DMS53 treated with DMSO at 0.1 percent for 48 hours (cell line): Measurements from ENCODE around the gene CHKB.

ENCODE experiments used
- DNase-seq: peaks from one replicate; lab custom pipeline; 2025; ENCODE audit not compliant: unreplicated experiment; lab: John Stamatoyannopoulos, UW

Gene CHKB

DNA sequence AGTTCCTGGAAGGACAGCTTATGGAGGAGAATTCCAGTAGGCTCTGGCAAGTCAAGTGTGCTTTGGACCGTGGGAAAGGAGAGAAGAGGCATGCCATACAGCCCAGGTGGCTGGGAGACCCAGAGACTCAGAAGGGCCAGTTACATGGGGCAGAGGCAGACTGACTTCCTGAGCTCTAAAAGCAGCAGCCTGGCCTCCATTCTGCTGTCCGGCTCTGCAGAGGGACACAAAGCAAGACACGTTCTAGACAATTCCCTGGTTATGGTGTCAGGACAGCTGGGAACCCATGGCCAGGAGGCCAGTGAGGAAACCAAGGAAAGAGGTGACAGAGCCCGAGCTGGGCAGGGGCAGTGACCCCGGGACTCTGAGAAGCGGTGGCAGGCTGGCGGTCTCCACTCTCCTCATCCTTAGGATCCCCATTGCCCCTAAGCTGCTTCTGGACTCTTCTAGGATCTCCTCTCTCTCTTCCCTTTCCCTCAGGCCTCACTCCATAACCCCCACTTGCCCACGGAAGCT, 7.2 kb downstream of the CHKB start:
- no peak for DNase-seq

DNA sequence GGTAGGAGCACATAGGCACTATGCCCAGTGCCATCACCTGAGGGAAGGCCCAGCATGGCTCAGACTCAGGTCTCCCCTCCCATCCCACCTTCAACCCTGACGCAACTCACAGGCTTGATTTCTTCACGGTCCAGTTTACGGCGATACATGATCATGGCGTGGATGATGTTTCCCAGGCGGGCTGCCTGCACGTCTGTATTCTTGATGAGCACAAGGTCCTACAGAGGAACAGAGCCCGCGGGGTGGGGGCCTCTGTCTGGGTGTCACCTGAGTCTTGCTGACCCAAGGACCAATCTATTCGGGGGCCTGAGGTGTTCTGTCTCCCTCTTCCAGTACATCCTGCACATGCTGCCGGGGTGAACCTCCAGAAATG, 8.3 kb downstream of the CHKB start:
- DNase-seq: no peak

DNA sequence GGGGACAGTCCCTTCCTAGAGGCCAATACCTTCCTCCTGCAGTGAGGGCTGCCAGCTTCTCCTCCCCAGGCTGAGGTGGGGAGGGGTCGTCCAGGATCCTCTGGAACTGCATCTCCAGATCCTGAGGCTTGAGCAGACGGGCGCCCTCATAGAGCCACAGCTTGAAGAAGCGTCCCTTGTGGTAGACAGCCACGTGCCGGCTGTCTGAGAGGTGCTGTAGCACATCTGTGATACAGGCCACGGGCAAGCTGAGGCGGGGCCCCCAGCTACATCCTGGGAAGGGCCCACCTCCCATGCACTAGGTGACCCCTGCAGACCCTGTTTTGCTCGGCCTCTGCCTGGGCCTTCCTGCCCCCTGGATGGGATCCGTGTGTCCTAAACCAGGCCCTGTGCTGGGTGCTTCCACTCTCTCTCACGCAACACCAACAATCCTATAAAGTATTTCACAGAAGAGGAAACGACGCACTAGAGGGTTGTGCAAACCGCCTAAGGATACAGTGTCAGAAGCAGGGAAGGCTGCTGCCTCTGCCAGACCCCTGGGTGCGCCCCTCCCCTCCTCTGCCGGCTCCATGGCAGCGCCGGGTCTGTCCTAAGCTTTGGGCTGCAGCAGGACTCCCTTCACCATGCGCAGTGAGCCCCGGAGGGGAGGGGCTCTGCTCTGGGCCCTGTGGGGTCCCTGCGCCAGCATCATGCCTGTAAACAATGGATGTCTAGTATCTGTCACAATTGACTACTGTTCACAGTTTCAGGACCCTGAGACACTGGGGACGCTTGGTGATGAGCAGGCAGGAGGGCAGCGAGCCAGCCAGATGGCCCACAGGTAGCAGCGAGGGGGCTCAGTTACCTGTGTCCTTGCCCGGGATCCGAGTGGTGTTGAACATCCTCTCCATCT, 8.9 kb downstream of the CHKB start:
- DNase-seq: no peak

DNA sequence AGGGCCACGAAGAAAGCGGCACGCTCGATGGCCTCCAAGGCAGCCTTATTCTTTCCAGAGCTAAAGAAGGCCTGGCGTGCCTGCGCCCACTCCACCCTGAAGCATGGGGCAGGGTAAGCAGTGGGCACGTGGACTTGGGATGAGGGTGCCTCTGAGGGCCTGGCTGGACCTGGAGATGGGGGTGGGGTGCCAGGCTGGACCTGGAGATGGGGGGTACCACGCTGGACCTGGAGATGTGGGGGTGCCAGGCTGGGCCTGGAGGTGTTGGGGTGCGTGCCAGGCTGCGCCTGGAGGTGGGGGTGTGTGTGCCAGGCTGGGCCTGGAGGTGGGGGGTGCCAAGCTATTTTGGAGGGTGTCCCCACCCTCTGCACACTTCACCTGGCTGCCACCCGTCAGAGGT, 9.7 kb downstream of the CHKB start:
- no peak for DNase-seq

DNA sequence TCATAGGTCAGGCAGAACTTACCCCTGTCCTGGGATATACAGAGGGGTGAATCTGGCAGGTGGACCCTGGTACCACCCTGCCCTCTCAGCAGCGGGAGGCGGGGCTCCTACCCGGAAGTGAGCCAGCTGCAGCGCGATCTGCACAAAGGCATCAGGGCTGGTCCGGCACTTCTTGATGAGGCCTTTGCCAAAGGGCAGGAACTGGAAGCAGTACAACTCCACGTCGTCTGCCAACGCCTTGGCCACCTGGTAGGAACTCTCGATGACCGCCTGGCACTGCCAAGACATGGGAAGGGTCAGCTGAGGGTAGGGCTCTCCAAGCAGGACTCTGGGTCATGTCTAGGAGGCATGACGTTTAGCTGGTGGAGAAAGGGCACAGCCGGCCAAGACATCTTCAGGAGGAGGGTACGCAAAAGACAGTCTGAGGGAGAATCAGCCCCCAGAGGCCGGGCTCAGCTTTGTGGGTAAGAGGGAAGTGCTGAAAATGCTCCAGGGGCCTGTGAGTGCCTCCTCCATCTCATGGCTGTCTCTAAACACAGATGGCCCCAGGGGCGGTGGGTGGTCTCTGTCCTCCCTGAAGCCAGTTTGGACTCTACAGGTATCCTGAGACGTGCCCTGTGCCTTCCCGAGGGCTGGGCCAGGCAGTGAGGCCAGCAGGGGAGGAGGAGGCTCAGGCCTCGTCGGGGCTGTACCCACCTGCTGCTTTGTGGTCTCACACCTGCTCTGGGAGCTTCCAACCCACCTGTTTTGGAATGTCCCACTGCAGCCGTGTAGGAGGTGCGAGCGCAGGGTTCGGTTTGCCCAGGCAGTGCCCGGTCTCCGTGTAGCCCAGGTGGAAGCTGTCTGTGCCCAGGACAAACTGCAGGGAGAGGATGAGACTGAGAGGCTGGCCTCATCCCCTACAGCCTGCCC, 11.1 kb downstream of the CHKB start:
- no peak for DNase-seq

DNA sequence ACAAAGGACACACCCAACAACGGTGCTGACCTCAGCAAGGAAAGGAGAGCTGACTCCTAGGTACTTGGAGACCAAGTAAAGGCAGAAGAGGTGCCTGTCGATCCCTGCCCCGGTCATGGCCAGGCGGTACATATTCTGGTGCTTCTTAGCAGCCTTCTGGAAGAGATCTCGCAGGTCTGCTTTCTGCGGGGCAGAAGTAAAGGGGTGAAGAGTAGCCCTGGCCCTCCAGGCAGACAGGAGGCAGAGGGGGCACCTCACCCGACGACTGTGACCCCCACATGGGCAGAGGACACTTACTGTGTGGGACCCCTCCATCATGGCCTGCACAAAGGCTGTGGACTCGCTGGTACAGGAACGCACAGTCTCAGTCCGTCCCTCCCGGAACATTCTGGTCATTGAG, 11.8 kb downstream of the CHKB start:
- DNase-seq: no peak

DNA sequence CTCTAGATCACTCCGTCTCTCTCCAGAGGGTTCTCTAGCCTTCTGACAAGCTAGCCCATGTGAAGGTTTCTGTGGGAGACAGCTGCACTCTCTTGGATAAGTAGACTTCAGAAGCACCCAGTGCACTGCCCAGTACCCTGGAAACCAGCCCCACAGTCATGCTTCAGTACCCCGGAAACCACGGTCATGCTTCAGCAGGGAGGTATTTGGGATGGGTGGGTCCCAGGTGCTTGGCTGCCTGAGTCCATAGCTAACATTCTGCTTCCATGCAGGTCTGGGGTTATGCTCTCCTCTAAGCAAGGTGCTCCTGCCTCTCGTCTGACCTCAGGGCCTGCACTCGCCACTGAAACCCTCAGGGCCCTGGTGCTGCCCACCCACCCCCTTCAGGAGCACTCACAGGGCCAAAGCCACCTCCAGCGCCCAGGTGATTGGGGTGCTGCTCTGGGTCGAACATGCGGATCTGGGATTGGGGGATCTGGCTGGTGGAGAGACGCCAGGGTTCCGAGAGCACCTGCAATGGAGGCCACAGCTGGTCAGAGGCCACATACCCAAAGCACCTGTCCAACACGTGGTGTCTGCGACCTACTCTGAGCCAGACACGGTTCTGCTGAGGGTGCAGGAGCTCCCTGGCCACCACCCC, 12.6 kb downstream of the CHKB start:
- no peak for DNase-seq

DNA sequence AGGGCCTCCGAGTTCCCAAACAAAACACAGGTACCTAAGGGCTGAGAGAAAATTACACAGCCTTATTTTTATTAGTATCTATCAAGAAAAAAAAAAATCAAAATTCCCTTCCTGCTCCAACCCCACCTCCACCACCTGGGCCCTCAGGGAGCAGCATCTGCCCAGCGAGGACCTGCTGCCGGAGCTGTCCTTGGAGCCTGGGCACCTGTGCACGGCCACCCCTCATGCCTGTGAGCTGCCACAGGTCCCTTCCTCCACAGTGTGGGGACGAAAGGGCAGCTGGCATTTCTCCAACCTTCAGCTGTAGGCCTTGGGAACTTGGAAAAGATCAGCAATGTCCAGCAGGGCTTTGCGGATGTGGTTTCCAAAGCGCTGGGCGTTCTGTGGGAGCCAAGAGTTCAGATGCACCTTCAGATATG, 13.6 kb downstream of the CHKB start:
- no peak for DNase-seq

DNA sequence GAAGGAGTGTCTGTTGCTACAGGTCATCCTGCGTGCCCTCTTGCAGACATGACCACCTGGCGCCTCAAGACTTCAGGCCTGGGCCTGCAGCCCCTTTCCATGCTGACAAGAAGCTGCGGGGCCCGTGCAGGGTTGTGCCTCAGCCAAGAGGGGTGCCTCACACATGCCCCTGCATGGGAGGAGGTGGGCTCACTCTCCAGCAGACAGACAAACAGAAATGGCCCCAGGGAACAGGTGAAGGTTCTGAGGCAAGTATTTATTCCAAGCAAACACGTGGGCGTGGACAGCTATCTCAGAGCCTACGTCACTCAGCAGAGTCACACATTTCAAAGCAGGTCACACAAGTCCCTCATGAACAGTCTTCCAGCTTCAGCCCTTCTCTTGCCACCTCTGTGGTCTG, 14.0 kb downstream of the CHKB start:
- peak; percentile 4 for DNase-seq

DNA sequence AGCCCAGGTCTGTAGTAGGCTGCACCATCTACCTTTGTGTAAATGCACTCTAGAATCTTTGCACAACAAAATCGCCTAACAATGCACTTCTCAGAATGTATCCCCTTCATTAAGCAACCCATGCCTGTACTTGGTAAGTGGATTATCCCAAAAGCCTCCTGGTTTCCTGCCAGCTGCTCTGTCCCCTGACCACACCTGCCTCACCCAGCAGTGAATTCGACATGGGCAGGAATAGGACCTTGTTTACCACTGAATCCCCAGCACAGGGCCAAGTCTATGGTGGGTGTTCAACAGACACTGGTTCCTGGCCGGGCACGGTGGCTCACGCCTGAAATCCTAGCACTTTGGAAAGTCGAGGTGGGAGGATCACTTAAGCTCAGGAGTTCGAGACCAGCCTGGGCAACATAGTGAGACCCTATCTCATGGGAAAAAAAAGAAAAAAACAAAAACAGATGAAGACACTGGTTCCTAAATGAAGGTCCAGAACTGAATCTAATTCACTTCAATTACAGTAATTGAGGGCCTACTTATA, 14.9 kb downstream of the CHKB start:
- no peak for DNase-seq

DNA sequence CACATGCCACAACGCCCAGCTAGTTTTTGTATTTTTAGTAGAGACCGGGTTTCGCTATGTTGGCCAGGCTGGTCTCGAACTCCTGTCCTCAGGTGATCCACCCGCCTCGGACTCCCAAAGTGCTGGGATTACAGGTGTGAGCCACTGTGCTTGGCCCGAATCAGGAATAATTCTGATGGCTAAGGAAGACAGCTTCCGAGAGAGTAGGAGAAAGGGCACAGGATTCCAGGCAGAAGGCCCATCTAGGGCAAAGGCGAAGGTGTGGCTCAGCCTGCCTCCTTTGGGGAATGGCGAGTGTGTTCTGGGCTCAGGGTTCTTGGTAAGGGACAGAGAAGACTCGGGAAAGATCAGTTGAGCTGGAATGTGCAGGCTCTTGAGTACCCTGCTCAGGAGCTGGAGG, 18.4 kb downstream of the CHKB start:
- no peak for DNase-seq

DNA sequence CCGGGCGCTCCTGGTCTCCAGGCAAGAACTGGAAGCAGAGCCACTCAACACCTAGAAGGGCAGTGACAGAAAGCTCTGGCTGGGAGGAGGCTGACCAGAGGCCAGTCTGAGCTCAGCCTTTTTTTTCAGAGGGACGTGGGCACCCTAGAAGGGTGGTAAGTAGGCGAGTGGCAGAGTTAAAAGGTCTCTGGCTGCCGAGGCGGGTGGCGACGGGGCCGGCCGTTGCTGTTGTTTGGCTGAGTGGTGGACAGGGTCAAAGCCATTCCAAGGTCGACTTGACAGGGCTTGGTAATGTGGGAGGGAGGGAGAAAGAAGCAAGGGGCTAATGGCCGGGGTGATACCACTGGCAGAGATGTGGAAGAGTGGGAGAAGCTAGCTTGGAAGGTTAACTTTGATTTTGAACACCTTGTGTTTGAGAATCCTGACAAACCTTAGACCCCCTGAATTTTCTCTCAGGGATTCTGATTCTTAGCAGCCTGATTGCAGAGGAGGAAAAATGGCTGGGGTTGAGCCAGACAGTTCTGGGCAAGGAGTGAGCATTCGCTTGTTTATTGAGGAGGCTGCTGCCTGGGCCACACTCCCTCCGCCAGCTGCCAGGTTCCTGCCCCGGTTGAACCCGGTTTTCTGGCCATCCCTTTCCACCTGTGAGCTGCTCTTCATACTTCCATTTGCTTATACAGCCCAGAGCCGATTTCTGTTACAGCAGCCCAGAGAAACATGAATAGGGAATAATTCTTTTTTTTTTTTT, 19.1 kb downstream of the CHKB start:
- no peak for DNase-seq

DNA sequence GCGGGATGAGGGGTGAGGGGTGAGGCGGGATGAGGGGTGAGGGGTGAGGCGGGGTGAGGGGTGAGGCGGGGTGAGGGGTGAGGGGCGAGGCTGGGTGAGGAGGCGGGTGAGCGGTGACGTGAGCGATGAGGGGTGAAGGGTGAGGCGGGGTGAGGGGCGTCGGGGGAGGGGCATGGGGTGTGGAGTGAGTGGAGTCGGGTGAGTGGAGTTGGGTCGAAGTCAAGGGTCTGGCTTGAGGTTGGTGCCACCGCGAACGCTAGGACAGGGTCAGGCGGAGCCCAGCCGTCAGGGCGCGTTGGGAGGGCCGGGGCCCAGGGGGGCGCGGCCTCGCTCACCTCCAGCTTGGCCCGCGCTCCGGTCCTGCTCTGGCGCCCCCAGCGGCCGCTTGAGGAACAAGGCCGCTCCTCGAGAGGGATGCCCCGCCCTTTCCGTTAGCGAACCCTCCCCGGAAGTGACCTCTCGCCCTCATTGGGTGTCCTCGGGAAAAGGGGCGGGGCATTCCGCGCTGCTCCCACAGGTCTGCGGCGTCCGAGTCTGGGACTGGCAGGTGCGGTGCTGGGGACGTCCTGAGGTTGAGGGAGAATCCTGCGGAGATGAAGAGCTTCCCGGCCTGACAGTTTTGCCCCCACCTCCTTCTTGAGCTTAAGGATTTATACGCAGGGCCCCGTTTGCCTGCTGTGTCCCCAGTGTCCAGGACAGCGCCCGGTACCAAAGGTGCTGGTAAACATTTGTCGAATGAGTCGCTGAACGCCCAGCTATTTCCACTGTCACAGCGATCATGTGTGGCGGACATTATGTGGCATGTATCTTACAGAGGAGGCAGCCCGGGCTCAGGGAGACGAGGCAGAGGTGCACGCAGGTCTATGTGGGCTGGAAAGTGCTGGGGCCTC, 19.9 kb downstream of the CHKB start, which contains the start of gene SYCE3:
TSS of gene SYCE3 (minus strand) at position 397 of the 890 bp plus-strand sequence. CDS start 6,514 bp downstream, outside the sequence.
- peak; percentile 90 for DNase-seq

DNA sequence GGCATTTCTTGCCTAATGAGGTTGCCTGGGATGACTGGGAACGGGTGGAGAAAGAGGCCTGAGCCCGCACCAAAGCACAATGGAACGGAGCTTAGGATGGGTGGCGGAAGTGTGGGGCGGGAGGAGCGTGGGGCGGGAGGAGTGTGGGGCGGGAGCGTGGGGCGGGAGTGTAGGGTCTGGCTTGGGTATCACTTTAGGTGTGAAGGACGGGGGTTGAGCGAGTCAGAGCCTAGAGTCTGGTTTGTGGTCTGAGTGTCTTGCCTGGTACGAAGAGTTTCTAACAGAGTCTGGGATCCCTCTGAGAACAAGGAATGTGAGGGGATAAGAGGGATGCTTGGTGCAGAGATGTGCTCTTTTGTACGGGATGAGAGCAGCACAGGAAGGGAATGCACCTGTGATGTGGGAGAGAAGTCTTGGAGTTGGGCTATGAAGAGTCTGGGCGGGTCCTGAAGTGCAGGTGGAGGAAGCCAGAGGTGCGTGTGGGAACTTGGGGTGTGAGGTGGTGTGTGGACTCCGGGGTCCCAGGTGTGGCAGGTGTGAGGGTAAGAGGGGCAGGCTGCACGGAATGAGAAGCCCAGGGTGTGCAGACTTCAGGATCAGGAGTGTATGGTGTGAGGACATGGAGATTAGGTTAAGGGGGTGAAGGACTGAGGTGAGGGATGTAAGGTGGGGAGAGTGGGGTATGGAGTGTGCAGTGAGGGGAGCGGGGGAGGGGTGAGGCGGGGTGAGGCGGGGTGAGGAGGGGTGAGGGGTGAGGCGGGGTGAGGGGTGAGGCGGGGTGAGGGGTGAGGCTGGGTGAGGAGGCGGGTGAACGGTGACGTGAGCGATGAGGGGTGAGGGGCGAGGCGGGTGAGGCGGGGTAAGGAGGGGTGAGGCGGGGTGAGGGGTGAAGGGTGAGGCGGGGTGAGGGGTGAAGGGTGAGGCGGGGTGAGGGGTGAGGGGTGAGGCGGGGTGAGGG, 21.0 kb downstream of the CHKB start:
- DNase-seq: no peak

DNA sequence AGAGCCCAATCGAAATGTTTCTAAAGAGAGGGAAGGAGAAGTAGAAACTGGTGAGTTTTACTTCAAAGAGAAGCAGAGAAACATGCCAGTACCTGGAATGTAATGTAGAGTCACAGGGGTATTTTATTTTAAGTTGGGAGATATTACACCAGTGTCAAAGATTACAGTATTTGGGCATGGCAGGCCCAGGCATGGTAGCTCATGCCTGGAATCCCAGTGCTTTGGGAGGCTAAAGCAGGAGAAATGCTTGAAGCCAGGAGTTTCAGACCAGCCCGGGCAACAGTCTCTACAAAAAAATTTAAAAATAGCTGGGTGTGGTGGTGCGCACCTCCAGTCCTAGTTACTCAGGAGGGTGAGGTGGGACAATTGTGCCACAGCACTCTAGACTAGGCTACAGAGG, 22.6 kb downstream of the CHKB start:
- no peak for DNase-seq

DNA sequence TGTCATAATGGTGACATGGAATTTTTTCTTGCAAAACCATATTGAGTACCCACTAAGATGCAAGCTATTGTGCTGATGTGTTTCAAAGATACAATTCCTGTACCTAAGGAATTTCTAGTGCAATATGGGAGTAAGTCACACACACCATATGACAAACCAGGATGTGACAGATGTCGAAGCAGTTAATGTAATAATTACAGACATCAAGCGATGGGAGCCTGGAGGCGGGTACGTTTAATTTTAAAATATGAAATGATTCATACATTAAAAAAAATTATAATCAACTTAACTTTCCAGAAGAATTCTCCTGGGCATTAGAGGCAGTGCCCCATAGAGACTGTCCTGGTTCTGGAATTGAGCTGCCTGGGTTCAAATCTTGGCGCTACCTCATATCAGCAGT, 25.9 kb downstream of the CHKB start:
- DNase-seq: no peak

DNA sequence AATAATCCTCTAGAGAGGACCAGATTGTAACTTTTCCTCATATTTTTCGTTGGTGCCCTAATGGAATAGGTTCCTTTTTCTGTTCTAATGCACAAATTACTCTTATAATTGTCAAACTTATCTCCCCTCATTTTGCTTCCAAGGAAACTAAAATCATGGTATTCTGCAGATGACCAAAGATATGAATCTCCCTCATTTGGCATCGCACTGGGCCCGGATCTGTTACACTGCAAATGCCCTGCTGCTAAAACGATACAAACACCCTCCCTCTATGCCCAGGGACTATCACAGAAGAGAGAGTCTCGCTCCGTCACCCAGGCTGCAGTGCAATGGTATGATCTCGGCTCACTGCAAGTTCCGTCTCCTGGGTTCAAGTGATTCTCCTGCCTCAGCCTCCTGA, 29.3 kb downstream of the CHKB start:
- DNase-seq: no peak

DNA sequence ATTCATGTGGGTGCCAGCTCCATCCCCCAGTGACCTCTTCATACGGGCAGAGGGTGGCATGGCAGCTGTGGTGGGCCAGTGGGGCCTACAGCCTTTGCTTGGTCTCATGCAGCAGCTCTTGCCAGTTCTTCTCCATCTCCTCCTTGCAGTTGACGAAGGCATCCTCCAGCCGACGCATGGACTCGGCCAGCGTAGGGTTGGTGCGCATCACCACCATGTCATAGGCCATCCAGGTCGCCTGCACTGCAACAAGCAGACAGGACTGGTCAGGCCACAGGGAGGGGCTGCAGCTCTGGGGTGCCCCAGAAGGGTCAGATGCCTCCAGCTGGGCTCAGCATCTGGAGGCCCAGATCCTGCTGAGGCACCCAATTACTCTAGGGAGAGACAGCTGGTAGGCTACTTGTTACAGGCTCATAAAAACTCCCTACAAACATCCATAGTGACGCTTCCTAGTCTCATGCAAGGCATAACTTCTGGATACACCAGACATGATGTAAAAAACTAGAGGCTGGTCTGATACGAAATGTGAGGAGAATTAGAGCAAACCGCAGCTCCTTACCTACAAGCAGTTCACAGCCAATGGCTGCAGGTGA, 31.4 kb downstream of the CHKB start:
- DNase-seq: no peak
